BE2C (cell line): ENCODE data around the gene RHOJ.

ENCODE experiments used
- DNase-seq: peaks from one replicate; pipeline ENCODE4 v3.0.0-alpha.2; 2020
- H3K27me3 ChIP-seq: fragments of 250-450 bp; sonication (Bioruptor Pico); 2 replicates; pipeline ENCODE4 v1.5.1; 2020; ENCODE audit warnings: mild to moderate bottlenecking
- H3K36me3 ChIP-seq: fragments of 250-450 bp; sonication (Bioruptor Pico); 2 replicates; pipeline ENCODE4 v1.5.1; 2020; ENCODE audit warnings: mild to moderate bottlenecking
- H3K4me1 ChIP-seq: fragments of 250-450 bp; sonication (Bioruptor Pico); 2 replicates; pipeline ENCODE4 v1.5.1; 2020
- H3K4me3 ChIP-seq: 2 replicates; pipeline ENCODE4 v1.5.1; 2011; ENCODE audit warnings: low read depth, low read length
- H3K9me3 ChIP-seq: fragments of 250-450 bp; sonication (Bioruptor Pico); 2 replicates; pipeline ENCODE4 v1.5.1; 2020
- CTCF ChIP-seq: IDR thresholded peaks from 2 replicates; pipeline ENCODE4 v1.5.1; 2012; ENCODE audit warnings: mild to moderate bottlenecking, low read depth, low read length

The RHOJ gene

GRCh38 chr14:63210812-63211211, 6.6 kb downstream of the RHOJ start:
- DNase-seq = no peak

GRCh38 chr14:63212209-63212608, 8.0 kb downstream of the RHOJ start:
- H3K4me1 ChIP-seq = no peaks in the 10 kb centered on the region
- H3K9me3 ChIP-seq = no peaks in the 10 kb centered on the region
- no peaks in the 10 kb centered on the region for H3K36me3 ChIP-seq
- no peaks in the 10 kb centered on the region for H3K27me3 ChIP-seq
- H3K4me3 ChIP-seq = no peak overlapping the region
- DNase-seq = no peak
- TF ChIP-seq CTCF = peak; percentile 25

More at GRCh38 chr14:63210812-63211211, 6.6 kb downstream of the RHOJ start:
- H3K4me1 ChIP-seq = no peaks in the 10 kb centered on the region
- H3K4me3 ChIP-seq = no peak overlapping the region
- H3K36me3 ChIP-seq = no peaks in the 10 kb centered on the region
- no peak for TF ChIP-seq CTCF
- peaks cover 4% of the 10 kb centered on the region; the same call in 1 of the 2 replicates for H3K27me3 ChIP-seq
- no peaks in the 10 kb centered on the region for H3K9me3 ChIP-seq

GRCh38 chr14:63212776-63213500, 8.7 kb downstream of the RHOJ start:
- DNase-seq = no peak
- no peak overlapping the region for H3K4me3 ChIP-seq
- TF ChIP-seq CTCF = no peak
- H3K36me3 ChIP-seq = no peaks in the 10 kb centered on the region
- no peaks in the 10 kb centered on the region for H3K4me1 ChIP-seq
- no peaks in the 10 kb centered on the region for H3K27me3 ChIP-seq
- no peaks in the 10 kb centered on the region for H3K9me3 ChIP-seq

- no peak overlapping the region for H3K4me3 ChIP-seq
- no peaks in the 10 kb centered on the region for H3K36me3 ChIP-seq
- no peaks in the 10 kb centered on the region for H3K9me3 ChIP-seq
- TF ChIP-seq CTCF = no peak
- no peak for DNase-seq
- no peaks in the 10 kb centered on the region; the same call in 1 of the 2 replicates for H3K27me3 ChIP-seq
- H3K4me1 ChIP-seq = no peaks in the 10 kb centered on the region
These were observed 10.4 kb downstream of the RHOJ start for GRCh38 chr14:63214417-63215196.

GRCh38 chr14:63220526-63220925, 16.3 kb downstream of the RHOJ start:
- Histone ChIP-seq H3K9me3 (no peaks in the 10 kb centered on the region), H3K4me3 (no peak overlapping the region), H3K36me3 (no peaks in the 10 kb centered on the region), H3K4me1 (no peaks in the 10 kb centered on the region), H3K27me3 (no peaks in the 10 kb centered on the region; the same call in 1 of the 2 replicates)
- TF ChIP-seq CTCF = no peak
- DNase-seq = no peak

GRCh38 chr14:63223596-63223995, 19.4 kb downstream of the RHOJ start:
- Histone ChIP-seq H3K4me1 (no peaks in the 10 kb centered on the region), H3K9me3 (no peaks in the 10 kb centered on the region), H3K4me3 (no peak overlapping the region), H3K27me3 (no peaks in the 10 kb centered on the region; the same call in 1 of the 2 replicates), H3K36me3 (no peaks in the 10 kb centered on the region)
- DNase-seq = no peak
- TF ChIP-seq CTCF = no peak
